WTC11 (cell line): ENCODE measurements around the gene POLR3G. TPM values are rescaled to one million over a fixed set of nuclear protein-coding genes. Genes with fewer than 3 reads are reported as not detected.

Experiments used
- ATAC-seq: fragments of 200-7000 bp; cut with Tn5 transposase; 2 replicates; pipeline ENCODE4 v1.10.0; 2021; ENCODE audit warnings: mild to moderate bottlenecking, moderate library complexity
- CTCF ChIA-PET: fragments of 300-600 bp; sonication (Branson Sonifier 250); formaldehyde crosslinking; loops from one replicate; lab custom pipeline; 2021; ENCODE audit warnings: antibody characterized with exemption; lab: Charles Lee
- POLR2A ChIA-PET: fragments of 350-600 bp; sonication (Branson Sonifier 250); formaldehyde crosslinking; loops from one replicate; lab custom pipeline; 2021; ENCODE audit warnings: antibody characterized with exemption; lab: Charles Lee
- DNase-seq: peaks from one replicate; pipeline ENCODE4 v3.0.0; 2021; ENCODE audit warnings: low spot score
- H3K27ac Mint-ChIP-seq: 2 replicates; pipeline ENCODE4 v1.8.0; 2021; ENCODE audit warnings: mixed read lengths
- H3K27me3 Mint-ChIP-seq: 2 replicates; pipeline ENCODE4 v1.8.0; 2021; ENCODE audit warnings: low read depth, mild to moderate bottlenecking, moderate library complexity, mixed read lengths
- H3K36me3 Mint-ChIP-seq: 2 replicates; pipeline ENCODE4 v1.8.0; 2021; ENCODE audit warnings: mixed read lengths
- H3K4me1 Mint-ChIP-seq: 2 replicates; pipeline ENCODE4 v1.8.0; 2022; ENCODE audit warnings: mixed read lengths
- H3K4me3 Mint-ChIP-seq: 2 replicates; pipeline ENCODE4 v1.8.0; 2021; ENCODE audit warnings: mild to moderate bottlenecking, moderate library complexity, mixed read lengths
- H3K9me3 Mint-ChIP-seq: 2 replicates; pipeline ENCODE4 v1.8.0; 2021; ENCODE audit warnings: mixed read lengths
- CDX4 ChIP-seq: fragments of 250-450 bp; sonication (Bioruptor Pico); IDR thresholded peaks from 2 replicates; pipeline ENCODE4 v1.9.0; 2021; ENCODE audit warnings: moderate library complexity, mild to moderate bottlenecking, inconsistent platforms, borderline replicate concordance
- CREB1 ChIP-seq: sonication (generic); formaldehyde crosslinking; IDR thresholded peaks from 2 replicates; pipeline ENCODE4 v1.8.0; 2023; ENCODE audit warnings: mild to moderate bottlenecking, missing genetic modification reagents
- CREM ChIP-seq: sonication (generic); formaldehyde crosslinking; IDR thresholded peaks from 2 replicates; pipeline ENCODE4 v1.8.1; 2022; ENCODE audit warnings: mild to moderate bottlenecking, missing genetic modification reagents, moderate library complexity
- E2F4 ChIP-seq: sonication (generic); formaldehyde crosslinking; IDR thresholded peaks from 2 replicates; pipeline ENCODE4 v1.8.1; 2022; ENCODE audit warnings: low read depth, mild to moderate bottlenecking, moderate library complexity, missing genetic modification reagents, borderline replicate concordance
- ESRRA ChIP-seq: sonication (generic); formaldehyde crosslinking; IDR thresholded peaks from 2 replicates; pipeline ENCODE4 v1.8.1; 2022; ENCODE audit warnings: mild to moderate bottlenecking, missing genetic modification reagents, borderline replicate concordance
- FOXK1 ChIP-seq: sonication (generic); formaldehyde crosslinking; IDR thresholded peaks from 2 replicates; pipeline ENCODE4 v1.8.0; 2022; ENCODE audit warnings: mild to moderate bottlenecking, moderate library complexity, missing genetic modification reagents
- GABPB1 ChIP-seq: sonication (generic); formaldehyde crosslinking; IDR thresholded peaks from 2 replicates; pipeline ENCODE4 v1.8.1; 2023; ENCODE audit warnings: mild to moderate bottlenecking, missing genetic modification reagents
- GTF2I ChIP-seq: fragments of 250-450 bp; sonication (Bioruptor Pico); conservative IDR thresholded peaks from 2 replicates; pipeline ENCODE4 v1.4.0; 2021; ENCODE audit warnings: mild to moderate bottlenecking
- HMGXB4 ChIP-seq: sonication (generic); formaldehyde crosslinking; IDR thresholded peaks from 2 replicates; pipeline ENCODE4 v1.8.1; 2023; ENCODE audit warnings: mild to moderate bottlenecking, moderate library complexity, missing genetic modification reagents
- IRF1 ChIP-seq: sonication (generic); formaldehyde crosslinking; IDR thresholded peaks from 2 replicates; pipeline ENCODE4 v1.8.0; 2023; ENCODE audit warnings: missing genetic modification reagents
- NFE2L1 ChIP-seq: sonication (generic); formaldehyde crosslinking; IDR thresholded peaks from 2 replicates; pipeline ENCODE4 v1.8.1; 2023; ENCODE audit warnings: missing genetic modification reagents
- NR1H2 ChIP-seq: sonication (generic); formaldehyde crosslinking; IDR thresholded peaks from 2 replicates; pipeline ENCODE4 v1.9.0; 2021; ENCODE audit warnings: mild to moderate bottlenecking, moderate library complexity, missing genetic modification reagents
- PRDM15 ChIP-seq: sonication (generic); formaldehyde crosslinking; IDR thresholded peaks from 2 replicates; pipeline ENCODE4 v1.8.0; 2022; ENCODE audit warnings: missing genetic modification reagents
- RORB ChIP-seq: fragments of 250-450 bp; sonication (Bioruptor Pico); IDR thresholded peaks from 2 replicates; pipeline ENCODE4 v1.9.0; 2021; ENCODE audit warnings: mild to moderate bottlenecking
- SMAD4 ChIP-seq: sonication (generic); formaldehyde crosslinking; IDR thresholded peaks from 2 replicates; pipeline ENCODE4 v1.8.0; 2022; ENCODE audit warnings: mild to moderate bottlenecking, missing genetic modification reagents
- SP1 ChIP-seq: sonication (generic); formaldehyde crosslinking; conservative IDR thresholded peaks from 2 replicates; pipeline ENCODE4 v1.8.1; 2022; ENCODE audit warnings: missing genetic modification reagents
- TEAD4 ChIP-seq: sonication (generic); formaldehyde crosslinking; IDR thresholded peaks from 2 replicates; pipeline ENCODE4 v1.8.0; 2022; ENCODE audit warnings: mild to moderate bottlenecking, missing genetic modification reagents
- ZBTB21 ChIP-seq: sonication (generic); formaldehyde crosslinking; IDR thresholded peaks from 2 replicates; pipeline ENCODE4 v1.8.1; 2023; ENCODE audit warnings: mild to moderate bottlenecking, missing genetic modification reagents, borderline replicate concordance
- ZNF219 ChIP-seq: sonication (generic); formaldehyde crosslinking; IDR thresholded peaks from 2 replicates; pipeline ENCODE4 v1.8.0; 2023; ENCODE audit warnings: missing genetic modification reagents, mild to moderate bottlenecking, borderline replicate concordance
- ZNF232 ChIP-seq: sonication (generic); formaldehyde crosslinking; IDR thresholded peaks from 2 replicates; pipeline ENCODE4 v1.8.0; 2022; ENCODE audit warnings: mild to moderate bottlenecking, missing genetic modification reagents
- ZNF532 ChIP-seq: fragments of 250-450 bp; sonication (Bioruptor Pico); IDR thresholded peaks from 2 replicates; pipeline ENCODE4 v1.9.0; 2021; ENCODE audit warnings: mild to moderate bottlenecking, borderline replicate concordance
- total RNA-seq: library from RNA; stranded (reverse); gene quantifications from 3 replicates; pipeline ENCODE4 v1.2.3, GENCODE V29; 2021

POLR3G gene
- total RNA-seq, 1 experiment from 2014 or later = 95.4 TPM

- POLR2A ChIA-PET = interaction anchor here (0.9 kb wide), 1 partner anchor 83 kb away, joined by 3 read pairs; the partner anchor contains the start of genes MBLAC2 and POLR3G
- Mint-ChIP-seq H3K4me1 (peaks cover 69% of the 10 kb centered on the region), H3K36me3 (no peaks in the 10 kb centered on the region), H3K9me3 (no peaks in the 10 kb centered on the region), H3K27ac (peak overlapping the region; percentile 42), H3K27me3 (no peaks in the 10 kb centered on the region), H3K4me3 (peak overlapping the region; percentile 92)
- DNase-seq = no peak
- TF ChIP-seq CREB1 (CRISPR knock-in tag) (no peak), GTF2I (no peak), SP1 (CRISPR knock-in tag) (no peak)
- CTCF ChIA-PET = no interaction called here
- ATAC-seq = no peak
Measured at GRCh38 chr5:90557391-90557790, 82.7 kb downstream of the POLR3G start.

GRCh38 chr5:90557871-90558270 is 83.2 kb downstream of the POLR3G start:
- Mint-ChIP-seq H3K4me1 (peaks cover 72% of the 10 kb centered on the region), H3K27me3 (no peaks in the 10 kb centered on the region), H3K9me3 (no peaks in the 10 kb centered on the region), H3K27ac (peak overlapping the region; percentile 97), H3K36me3 (no peaks in the 10 kb centered on the region), H3K4me3 (peak overlapping the region; percentile 92)
- ChIA-PET CTCF (no interaction called here), POLR2A (interaction anchor here (0.9 kb wide), 1 partner anchor 83 kb away, joined by 3 read pairs; the partner anchor contains the start of genes MBLAC2 and POLR3G)
- ATAC-seq (no peak), DNase-seq (no peak)
- TF ChIP-seq CDX4 (CRISPR knock-in tag) (no peak), ZNF232 (no peak), ZNF532 (CRISPR knock-in tag) (no peak), GABPB1 (no peak), E2F4 (CRISPR knock-in tag) (no peak), NFE2L1 (CRISPR knock-in tag) (no peak), HMGXB4 (CRISPR knock-in tag) (no peak), PRDM15 (CRISPR knock-in tag) (no peak), ESRRA (CRISPR knock-in tag) (no peak), NR1H2 (CRISPR knock-in tag) (no peak), SMAD4 (CRISPR knock-in tag) (no peak), CREM (CRISPR knock-in tag) (no peak), RORB (no peak), ZNF219 (CRISPR knock-in tag) (no peak), FOXK1 (no peak), IRF1 (CRISPR knock-in tag) (no peak), TEAD4 (CRISPR knock-in tag) (no peak), ZBTB21 (CRISPR knock-in tag) (no peak)
